Measurements from ENCODE around the gene CHKA.

DNA sequence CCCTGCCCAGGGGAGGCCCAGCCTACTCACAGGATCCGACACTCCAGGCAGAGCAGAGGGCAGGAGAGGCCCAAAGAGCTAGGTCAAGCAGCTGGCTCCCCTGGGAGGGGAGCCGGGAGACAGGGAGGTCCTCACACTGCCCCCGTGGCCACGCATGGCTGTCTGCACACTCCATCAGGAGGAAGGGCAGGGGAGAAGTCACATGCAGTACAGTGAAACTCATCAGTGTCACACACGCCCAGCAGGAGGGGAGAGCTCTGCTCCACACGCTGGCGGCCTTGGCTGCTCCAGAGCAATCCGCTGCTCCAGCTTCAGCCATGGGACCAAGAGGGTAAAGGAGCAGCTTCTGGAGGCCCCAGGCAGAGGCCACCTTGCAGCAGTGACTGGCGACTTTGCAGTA, 68.1 kb downstream of the CHKA start:
- TF ChIP-seq, protein P1, sequence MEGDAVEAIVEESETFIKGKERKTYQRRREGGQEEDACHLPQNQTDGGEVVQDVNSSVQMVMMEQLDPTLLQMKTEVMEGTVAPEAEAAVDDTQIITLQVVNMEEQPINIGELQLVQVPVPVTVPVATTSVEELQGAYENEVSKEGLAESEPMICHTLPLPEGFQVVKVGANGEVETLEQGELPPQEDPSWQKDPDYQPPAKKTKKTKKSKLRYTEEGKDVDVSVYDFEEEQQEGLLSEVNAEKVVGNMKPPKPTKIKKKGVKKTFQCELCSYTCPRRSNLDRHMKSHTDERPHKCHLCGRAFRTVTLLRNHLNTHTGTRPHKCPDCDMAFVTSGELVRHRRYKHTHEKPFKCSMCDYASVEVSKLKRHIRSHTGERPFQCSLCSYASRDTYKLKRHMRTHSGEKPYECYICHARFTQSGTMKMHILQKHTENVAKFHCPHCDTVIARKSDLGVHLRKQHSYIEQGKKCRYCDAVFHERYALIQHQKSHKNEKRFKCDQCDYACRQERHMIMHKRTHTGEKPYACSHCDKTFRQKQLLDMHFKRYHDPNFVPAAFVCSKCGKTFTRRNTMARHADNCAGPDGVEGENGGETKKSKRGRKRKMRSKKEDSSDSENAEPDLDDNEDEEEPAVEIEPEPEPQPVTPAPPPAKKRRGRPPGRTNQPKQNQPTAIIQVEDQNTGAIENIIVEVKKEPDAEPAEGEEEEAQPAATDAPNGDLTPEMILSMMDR (IDR thresholded peaks at IDR 0.05; ENCODE audit: borderline replicate concordance, extremely low read depth, low read length, poor library complexity, severe bottlenecking), result no peak
- TF ChIP-seq EZH2 (IDR thresholded peaks at IDR 0.05; ENCODE audit: borderline replicate concordance, low read depth, low read length, severe bottlenecking), result no peak

All from DND-41 (cell line).